Kidney epithelial cell (primary cell): Measurements from ENCODE around the gene PON3. TPM values are rescaled to one million over a fixed set of nuclear protein-coding genes. Genes with fewer than 3 reads are reported as not detected.

Source experiments
- DNase-seq: peaks from one replicate; pipeline ENCODE4 v3.0.0-alpha.2; 2010; ENCODE audit warnings: low read depth
- H3K27me3 ChIP-seq: 2 replicates; pipeline ENCODE4 v1.6.0; 2011; ENCODE audit warnings: low read length; ENCODE audit not compliant: control insufficient read depth, insufficient read depth
- H3K36me3 ChIP-seq: 2 replicates; pipeline ENCODE4 v1.5.1; 2011; ENCODE audit warnings: low read length; ENCODE audit not compliant: control insufficient read depth, insufficient read depth
- H3K4me3 ChIP-seq: 2 replicates; pipeline ENCODE4 v1.5.1; 2011; ENCODE audit warnings: low read depth, mild to moderate bottlenecking, control low read depth, low read length
- CTCF ChIP-seq: IDR thresholded peaks from 2 replicates; pipeline ENCODE4 v1.5.1; 2011; ENCODE audit warnings: mild to moderate bottlenecking, moderate library complexity, low read length, control low read depth, inconsistent platforms; ENCODE audit not compliant: insufficient read depth, poor library complexity, severe bottlenecking
- total RNA-seq: library from RNA; depleted of rRNA; stranded (reverse); fragments of >200 nt; gene quantifications from 2 replicates; pipeline ENCODE4 v1.2.3, GENCODE V29; 2015

PON3 gene
- total RNA-seq, 1 donor from 2014 or later, result not detected

GRCh38 chr7:95435422-95435780, 39.2 kb upstream of the PON3 start:
- peak overlapping the region; percentile 75 for H3K4me3 ChIP-seq
- DNase-seq, result no peak
- no peaks in the 10 kb centered on the region for H3K36me3 ChIP-seq
- no peaks in the 10 kb centered on the region for H3K27me3 ChIP-seq
- no peak for TF ChIP-seq CTCF

GRCh38 chr7:95434557-95435421, 38.6 kb upstream of the PON3 start, which contains the start of gene PON2:
PON2 (minus strand) TSS chr7:95435028; CDS start chr7:95434951, 77 bp downstream.
- Histone ChIP-seq H3K4me3 (peak within 1 kb of the TSS; percentile 75), H3K27me3 (no peaks in the 10 kb centered on the region), H3K36me3 (no peaks in the 10 kb centered on the region)
- no peak for DNase-seq
- TF ChIP-seq CTCF, result no peak

- TF ChIP-seq CTCF, result no peak
- H3K4me3 ChIP-seq, result peak overlapping the region; percentile 75
- no peak for DNase-seq
- H3K36me3 ChIP-seq, result no peaks in the 10 kb centered on the region
- H3K27me3 ChIP-seq, result no peaks in the 10 kb centered on the region
These were observed 37.9 kb upstream of the PON3 start for GRCh38 chr7:95433952-95434556.

- Histone ChIP-seq H3K36me3 (no peaks in the 10 kb centered on the region), H3K4me3 (no peak overlapping the region), H3K27me3 (no peaks in the 10 kb centered on the region)
- no peak for DNase-seq
- TF ChIP-seq CTCF, result no peak
These were observed 37.0 kb upstream of the PON3 start for GRCh38 chr7:95433129-95433528.

- TF ChIP-seq CTCF, result no peak
- Histone ChIP-seq H3K4me3 (no peak overlapping the region), H3K27me3 (no peaks in the 10 kb centered on the region), H3K36me3 (no peaks in the 10 kb centered on the region)
- DNase-seq, result no peak
These were observed 36.4 kb upstream of the PON3 start for GRCh38 chr7:95432606-95433005.

GRCh38 chr7:95430864-95431263, 34.7 kb upstream of the PON3 start:
- Histone ChIP-seq H3K36me3 (no peaks in the 10 kb centered on the region), H3K4me3 (no peak overlapping the region), H3K27me3 (no peaks in the 10 kb centered on the region)
- peak; percentile 91 for DNase-seq
- no peak for TF ChIP-seq CTCF
